Stimulated activated CD8-positive, alpha-beta memory T cell treated with anti-CD3 and anti-CD28 coated beads, Interleukin-7, amount 100 ng/mL, for 4 hours (primary cell): ENCODE data around the gene ARHGAP23.
A peak's percentile ranks its signal among the peaks of the same experiment; 100 is the strongest.

Experiments
- DNase-seq, 2 donors: peaks; one replicate each; pipeline ENCODE4 v3.0.0-alpha.2; 2020; ENCODE audit warnings: low read depth in 2 of 2

ARHGAP23 gene

GRCh38 chr17:38443356-38444031, 15.2 kb downstream of the ARHGAP23 start:
- DNase-seq: no peak

DNA sequence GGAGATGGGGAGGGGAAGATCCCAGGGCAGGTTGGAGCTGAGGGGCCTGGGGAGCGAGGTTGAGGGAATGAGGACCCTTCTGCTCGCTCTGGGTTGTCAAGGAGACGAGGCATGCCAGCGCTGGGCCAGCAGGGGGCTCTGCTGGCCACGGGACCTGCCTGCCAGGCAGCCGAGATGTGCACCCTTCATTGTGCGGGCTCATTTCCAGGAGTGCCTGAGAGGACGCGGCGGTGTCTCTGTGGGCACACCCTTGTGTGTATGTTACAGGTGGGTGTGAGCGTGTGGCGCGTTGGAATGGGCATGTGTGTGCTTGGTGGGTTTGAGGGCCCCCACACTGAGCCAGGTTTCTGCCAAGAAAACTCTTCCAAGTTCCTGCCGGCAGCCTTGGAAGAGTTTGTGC, 15.9 kb downstream of the ARHGAP23 start:
- peak; percentile 14 to 29 for DNase-seq

DNA sequence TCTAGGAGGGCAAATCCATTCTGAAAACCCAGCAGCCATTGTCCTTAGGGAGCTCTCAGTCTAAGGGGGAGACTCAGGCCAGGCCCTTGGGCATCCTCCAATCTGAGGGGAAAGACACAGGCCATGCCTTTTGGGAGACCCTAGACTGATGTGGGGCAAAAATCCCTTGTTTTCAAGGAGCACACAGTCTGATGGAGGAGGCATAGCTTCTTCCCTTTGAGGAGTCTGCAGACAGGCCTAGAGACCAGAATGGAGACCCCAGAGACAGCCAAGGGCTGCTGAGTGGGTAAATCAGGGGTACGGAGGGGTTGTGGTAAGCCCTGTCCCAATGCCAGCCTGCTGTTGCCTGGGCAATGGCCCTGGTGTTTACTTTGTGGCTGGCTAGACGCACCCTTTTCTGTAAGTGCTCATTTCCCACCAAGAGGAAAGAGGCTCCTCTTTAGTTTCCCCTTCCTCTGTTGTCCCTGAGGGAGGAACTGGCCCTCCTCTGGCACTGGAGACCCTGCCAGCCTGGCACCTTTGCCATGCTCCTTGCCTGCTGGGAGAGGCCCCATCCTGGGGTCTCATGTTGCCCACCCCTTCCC, 19.3 kb downstream of the ARHGAP23 start:
- DNase-seq: no peak

DNA sequence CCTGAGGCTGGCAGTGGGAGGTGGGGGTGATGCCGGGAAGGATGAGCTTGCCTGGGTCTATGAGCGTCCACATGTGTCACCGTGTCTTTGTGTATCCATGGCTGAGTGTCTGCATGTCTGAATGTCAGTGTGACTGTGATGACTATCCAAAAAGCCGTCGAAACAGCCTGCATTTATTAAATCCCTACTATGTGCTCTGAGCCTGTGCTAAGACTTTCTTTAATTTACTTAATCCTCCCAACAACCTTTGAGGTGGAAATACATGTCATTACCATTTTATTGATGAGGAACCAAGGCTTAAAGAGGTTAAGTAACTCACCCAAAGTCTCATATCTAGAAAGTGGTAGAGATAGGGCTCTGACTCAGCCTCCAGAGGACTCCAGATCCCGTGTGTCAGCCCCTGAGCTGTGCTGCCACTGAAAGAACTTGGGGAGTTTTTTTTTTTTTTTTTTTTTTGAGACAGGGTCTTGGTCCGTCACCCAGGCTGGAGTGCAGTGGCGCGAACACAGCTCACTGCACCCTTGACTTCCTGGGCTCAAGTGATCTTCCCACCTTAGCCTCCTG, 20.0 kb downstream of the ARHGAP23 start:
- DNase-seq: no peak

DNA sequence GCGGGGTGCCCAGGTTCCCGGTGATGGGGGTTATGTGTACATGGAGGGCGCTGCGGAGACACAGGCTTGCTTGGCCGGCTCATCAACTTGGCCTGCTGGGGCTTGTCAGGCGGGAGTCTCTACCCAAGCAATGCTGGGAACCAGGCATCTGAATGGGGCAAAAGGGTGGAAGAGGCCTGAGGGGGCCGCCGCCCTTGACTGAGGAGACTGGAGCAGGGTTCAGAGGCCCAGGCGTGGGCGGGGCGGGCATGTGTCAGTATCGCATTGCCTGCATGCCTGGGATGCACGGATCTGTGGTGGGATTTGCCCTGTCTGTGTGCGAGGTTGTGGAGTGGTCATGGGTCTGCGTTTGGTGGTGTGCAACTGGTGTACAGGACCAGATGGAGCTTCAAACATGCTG, 21.1 kb downstream of the ARHGAP23 start:
- DNase-seq: no peak

DNA sequence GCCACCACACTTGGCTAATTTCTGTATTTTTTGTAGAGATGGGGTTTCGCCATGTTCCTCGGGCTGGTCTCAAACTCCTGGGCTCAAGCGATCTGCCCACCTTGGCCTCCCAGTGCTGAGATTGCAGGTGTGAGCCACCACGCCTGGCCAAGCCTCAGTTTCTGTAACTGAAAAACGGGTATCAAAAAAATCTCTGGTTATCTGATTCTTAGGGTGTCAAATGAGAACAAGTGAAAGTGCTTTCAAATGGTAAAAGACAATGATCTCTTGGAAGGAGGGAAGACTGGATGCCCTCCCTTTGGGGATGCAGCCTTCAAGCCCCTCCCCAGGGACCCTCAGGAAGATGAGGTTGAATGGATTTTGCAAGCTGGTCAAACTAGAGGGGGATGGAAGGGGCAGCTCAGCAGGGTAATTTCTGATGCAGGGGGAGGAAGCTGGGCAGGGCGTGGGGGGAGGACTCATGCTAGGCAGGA, 22.3 kb downstream of the ARHGAP23 start:
- no peak for DNase-seq

DNA sequence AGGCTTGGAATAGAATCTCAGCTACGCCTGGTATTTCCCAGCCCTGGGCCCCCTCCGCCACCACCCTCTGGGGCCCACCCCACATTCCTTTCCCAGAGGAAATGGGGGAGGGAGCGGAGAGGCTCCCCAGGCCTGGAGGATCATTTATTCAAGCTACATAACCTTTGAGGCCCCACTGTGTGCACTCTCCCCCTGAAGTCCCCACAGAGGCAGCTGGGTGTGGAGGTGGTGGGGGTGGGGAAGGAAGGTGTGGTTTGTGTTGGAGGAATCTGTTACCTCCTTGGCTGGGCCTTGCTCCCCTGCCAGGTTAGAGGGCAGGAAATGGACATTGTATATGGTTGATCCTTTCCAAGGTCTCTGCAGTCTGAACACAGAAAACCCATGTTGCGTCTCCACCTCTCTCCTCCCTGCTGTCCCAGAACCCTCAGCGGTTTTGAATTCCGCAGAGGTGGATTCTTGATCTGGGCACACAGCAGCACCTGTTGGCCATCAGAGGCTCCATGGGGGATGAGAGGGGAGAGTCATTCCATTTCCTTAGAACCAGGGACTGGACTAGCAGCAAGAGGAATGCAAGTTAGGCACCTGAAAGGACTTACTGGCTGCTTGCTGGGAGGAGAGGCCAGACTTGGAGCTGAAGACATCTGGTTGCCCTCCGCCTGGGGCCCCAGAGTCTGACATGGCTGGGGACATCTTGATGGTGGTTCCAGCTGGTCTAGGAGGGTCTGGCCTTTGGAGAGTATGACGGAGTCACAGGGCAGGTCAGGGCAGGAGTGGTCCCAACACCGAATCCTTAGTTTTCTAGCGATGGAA, 23.0 kb downstream of the ARHGAP23 start:
- DNase-seq: no peak

DNA sequence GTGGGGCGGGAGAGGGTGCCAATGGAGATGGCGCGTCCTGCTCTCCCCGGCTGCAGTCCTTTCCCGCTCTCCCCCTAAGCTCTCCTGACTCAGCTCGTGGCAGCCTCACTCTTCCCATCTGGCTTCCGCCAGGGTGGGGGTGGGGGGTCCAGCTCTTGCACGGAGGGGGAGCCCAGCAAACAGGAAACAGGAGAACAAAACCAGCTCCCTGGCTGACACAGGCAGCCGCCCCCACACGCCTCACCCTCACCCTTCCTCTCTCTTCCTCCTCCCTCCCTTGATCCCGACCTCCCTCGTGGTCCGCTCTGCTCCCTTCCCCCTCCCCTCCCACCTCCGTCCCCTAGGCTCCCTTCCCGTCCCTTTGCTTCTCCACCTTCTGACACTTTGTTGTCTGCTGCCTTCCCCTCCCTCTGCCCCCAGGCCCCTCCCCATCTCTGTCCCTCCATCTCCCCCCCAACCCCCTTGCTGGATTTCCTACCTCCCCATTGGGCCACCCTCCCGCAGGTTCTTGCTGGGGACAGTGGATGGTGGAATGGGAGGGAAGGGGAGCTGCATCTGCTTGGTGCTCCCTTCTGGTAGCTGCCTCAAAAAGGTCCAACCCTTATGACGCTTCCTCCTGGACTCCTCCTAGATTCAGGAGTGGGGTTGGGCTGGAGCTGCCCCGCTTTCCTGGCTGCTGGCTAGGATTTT, 23.7 kb downstream of the ARHGAP23 start:
- no peak for DNase-seq

DNA sequence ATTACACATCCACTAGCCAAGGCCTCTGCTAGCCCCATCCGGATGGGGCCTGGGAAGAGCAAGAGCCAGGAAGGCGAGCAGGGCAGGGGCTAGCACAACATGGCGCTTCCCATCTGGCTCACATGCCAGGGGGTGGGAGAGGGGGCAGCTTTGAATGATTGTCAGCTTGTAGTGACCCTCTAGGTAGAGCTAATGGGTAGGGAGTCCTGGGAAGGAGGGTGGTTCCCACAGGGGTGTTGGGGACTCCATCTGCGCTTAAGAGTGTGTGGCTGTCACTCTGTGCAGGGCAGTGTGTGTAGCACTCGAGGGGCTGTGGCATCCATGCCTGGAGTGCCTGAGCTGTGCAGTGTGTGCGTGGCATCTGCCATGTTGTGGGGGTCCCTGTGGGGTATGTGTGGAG, 24.5 kb downstream of the ARHGAP23 start:
- no peak for DNase-seq

DNA sequence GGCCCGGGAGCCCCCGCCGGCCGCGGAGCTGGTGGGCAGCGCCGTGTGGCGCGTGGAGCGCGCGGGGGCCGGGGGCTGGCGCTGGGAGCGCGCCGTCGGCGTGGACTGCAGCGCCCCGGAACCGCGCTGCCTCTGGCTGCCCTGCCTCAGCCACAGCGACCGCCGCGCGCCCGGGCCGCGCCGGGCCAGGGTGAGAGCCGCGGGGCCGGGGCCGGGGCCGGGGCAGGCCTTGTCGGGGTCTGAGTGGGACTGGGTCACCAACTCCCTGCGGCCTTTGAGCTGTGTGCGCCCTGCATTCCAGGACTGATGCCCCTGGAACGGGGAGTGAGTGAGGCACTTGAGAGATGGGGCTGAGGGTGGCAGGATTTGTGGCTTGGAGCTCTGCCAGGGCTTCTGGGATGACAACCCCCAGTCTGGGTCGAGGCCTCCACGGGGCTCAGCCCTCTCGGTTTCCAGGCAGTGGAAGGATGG, 25.7 kb downstream of the ARHGAP23 start:
- no peak for DNase-seq

GRCh38 chr17:38454532-38454931, 26.3 kb downstream of the ARHGAP23 start:
- no peak for DNase-seq

DNA sequence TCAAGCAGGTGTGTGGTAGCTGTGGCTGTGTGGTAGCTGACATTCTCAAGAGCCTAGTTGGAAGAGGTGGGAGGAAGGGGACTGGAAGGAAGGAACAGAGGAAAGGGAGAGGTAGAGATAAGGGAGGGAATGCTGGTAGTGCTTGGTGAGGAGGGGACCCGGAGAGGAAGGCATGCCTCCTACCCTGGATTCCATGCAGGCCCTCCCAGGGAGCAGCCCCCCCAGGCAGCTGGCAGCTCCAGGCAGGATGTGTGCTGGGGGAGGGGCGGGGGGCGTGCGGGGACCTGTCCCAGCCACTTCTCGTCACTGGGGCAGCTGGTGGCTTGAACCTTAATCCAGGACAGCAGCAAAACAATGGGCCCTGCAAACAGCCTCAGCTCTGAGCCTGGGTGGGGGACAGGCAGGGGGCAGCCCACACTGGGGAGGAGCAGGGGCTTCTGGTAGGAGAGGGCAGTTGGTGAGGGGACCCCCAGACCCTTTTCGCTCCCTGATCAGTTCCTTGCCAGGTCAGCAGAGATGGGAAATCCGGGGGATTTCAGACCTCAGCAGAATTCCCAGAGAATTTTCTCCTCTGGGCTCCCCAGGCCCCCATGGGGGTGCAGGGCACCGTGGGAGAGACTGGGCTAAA, 27.1 kb downstream of the ARHGAP23 start:
- no peak for DNase-seq

GRCh38 chr17:38456031-38456815, 28.0 kb downstream of the ARHGAP23 start:
- no peak for DNase-seq

DNA sequence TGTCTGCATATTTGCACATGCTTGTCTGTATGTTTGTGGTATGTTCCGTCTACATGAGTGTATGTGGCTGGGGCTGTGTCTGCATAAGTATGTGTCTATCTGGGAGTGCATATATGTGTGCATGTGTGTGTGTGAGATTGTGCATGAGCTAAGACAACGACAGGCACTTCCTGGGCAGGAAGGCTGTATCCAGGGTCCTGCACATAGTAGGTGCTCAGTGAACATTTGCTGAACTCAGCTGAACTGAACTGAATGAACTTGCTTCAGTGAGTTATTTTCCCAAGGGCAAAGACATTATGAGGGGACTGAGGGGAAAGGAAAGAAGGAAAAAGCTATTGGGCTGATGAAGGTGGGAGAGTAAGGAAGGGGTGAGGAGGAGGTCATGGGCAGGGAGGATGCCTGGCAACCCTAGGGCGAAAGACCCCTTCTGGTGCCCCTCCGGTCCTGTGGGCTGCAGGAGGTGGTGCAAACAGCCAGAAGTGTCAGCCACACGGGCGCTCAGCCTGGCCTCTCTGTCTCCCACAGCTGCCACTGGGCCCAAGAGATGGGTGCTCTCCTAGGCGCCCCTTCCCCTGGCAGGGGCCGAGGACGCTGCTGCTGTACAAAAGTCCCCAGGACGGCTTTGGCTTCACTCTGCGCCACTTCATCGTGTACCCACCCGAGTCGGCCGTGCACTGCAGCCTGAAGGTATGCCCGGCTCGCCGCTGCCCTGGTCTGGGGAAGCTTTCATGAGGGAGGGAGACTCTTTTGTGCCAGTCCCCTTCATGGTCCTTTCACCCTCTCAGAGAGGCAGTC, 29.5 kb downstream of the ARHGAP23 start:
- no peak for DNase-seq

- DNase-seq: no peak
Measured at GRCh38 chr17:38458521-38458920, 30.3 kb downstream of the ARHGAP23 start.

DNA sequence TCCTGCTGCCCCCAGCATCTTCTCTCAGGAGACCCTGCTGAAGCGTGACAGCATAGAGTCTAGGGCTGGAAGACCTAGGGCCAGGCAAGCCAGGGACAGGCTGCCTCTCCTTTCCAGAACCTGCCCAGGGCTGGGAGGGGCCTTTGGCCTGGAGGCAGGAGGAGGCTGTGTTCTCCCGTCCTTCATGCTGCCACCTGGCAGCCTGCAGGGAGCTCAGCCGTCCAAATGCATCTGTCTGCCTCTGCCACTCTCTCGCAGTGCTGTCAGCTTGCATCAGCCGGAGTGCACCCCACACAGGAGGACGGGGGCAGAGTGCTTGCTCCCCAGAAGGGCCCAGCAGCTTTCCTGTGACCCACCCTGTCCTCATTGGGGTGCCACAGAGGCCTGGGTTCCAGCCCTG, 31.3 kb downstream of the ARHGAP23 start:
- no peak for DNase-seq

GRCh38 chr17:38460082-38460715, 31.9 kb downstream of the ARHGAP23 start:
- no peak for DNase-seq

DNA sequence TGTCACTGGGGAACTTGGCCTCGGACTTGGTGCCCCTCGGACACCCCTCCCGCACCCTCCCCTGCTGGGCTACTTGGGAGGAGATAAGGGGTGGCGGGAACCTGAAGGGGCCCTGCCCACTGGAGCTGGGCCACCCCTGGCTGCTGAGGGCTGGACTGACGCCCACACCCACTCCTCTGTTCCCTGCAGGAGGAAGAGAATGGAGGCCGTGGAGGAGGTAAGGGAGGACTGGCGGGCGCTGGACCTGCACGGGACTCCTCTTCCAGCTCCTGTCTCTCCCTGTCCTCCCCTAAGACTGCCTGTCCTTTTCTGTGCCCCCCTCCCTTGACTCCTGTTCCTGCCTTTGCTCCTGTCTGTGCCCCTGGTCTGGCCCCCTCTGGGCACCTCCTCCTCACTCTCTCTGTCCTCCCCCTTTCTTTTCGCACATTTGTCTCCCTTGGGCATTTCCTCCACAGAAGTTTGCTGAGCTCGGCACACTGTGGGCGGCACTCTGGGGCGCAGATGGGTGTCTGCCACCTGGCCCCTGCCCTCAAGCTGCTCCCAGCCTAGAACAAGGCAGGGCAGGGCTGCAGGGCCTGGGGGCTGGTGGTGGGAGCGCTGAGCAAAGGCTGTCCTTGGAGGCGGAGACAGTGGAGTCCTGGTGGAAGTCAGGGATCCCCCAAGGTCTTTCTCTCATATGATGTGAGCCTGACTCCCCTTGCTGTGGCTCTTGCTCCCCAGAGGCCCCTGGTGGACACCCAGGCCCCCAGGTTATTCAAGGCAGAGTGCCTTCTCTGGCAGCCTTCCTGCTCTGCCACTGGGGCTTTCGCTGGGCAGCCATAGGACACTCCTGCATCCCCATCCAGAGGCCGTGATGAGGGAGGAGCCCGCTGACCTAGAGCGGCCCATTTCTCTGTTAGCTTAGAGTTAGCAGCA, 32.7 kb downstream of the ARHGAP23 start:
- no peak for DNase-seq
